Measurements from ENCODE around the gene STK32B.
"Not testable (repeated sequence)": the region's sequence is repeated elsewhere in the genome, so short reads cannot be mapped to it uniquely, and the experiment has no call there.

The STK32B gene

GRCh38 chr4:5277079-5277478 is 225.8 kb downstream of the STK32B start:
- DNase-seq, result no peak

GRCh38 chr4:5278213-5278612 is 226.9 kb downstream of the STK32B start:
- no peak for DNase-seq

GRCh38 chr4:5280069-5280468 is 228.8 kb downstream of the STK32B start:
- DNase-seq, result not testable (repeated sequence)

- no peak for DNase-seq
These were observed 229.5 kb downstream of the STK32B start for GRCh38 chr4:5280828-5281227.

- DNase-seq, result no peak
These were observed 232.6 kb downstream of the STK32B start for GRCh38 chr4:5283837-5284236.

GRCh38 chr4:5284517-5284916 is 233.2 kb downstream of the STK32B start:
- no peak for DNase-seq

- no peak for DNase-seq
These were observed 240.8 kb downstream of the STK32B start for GRCh38 chr4:5292101-5292500.

- DNase-seq, result not testable (repeated sequence)
These were observed 246.9 kb downstream of the STK32B start for GRCh38 chr4:5298000-5298787.

- no peak for DNase-seq
These were observed 249.0 kb downstream of the STK32B start for GRCh38 chr4:5300283-5300682.

- DNase-seq, result no peak
These were observed 256.6 kb downstream of the STK32B start for GRCh38 chr4:5307928-5308327.

GRCh38 chr4:5322321-5322720 is 271.0 kb downstream of the STK32B start:
- DNase-seq, result no peak

- DNase-seq, result no peak
These were observed 279.2 kb downstream of the STK32B start for GRCh38 chr4:5330339-5330989.

GRCh38 chr4:5337731-5338130 is 286.5 kb downstream of the STK32B start:
- DNase-seq, result no peak

- no peak for DNase-seq
These were observed 287.3 kb downstream of the STK32B start for GRCh38 chr4:5338531-5338930.

- no peak for DNase-seq
These were observed 289.7 kb downstream of the STK32B start for GRCh38 chr4:5340991-5341451.

- DNase-seq, result no peak
These were observed 290.2 kb downstream of the STK32B start for GRCh38 chr4:5341526-5341925.

GRCh38 chr4:5355846-5356245 is 304.6 kb downstream of the STK32B start:
- DNase-seq, result no peak

GRCh38 chr4:5357870-5358269 is 306.6 kb downstream of the STK32B start:
- DNase-seq, result no peak

- DNase-seq, result peak; percentile 7
These were observed 310.7 kb downstream of the STK32B start for GRCh38 chr4:5361968-5362367.

GRCh38 chr4:5364406-5364805 is 313.1 kb downstream of the STK32B start:
- DNase-seq, result peak; percentile 10

- peak; percentile 85 for DNase-seq
These were observed 314.1 kb downstream of the STK32B start for GRCh38 chr4:5365071-5366008.

- DNase-seq, result no peak
These were observed 314.7 kb downstream of the STK32B start for GRCh38 chr4:5366009-5366386.

GRCh38 chr4:5366421-5366820 is 315.1 kb downstream of the STK32B start:
- peak; percentile 18 for DNase-seq
